ENCODE data around the gene GTF2IRD1. TPM values are rescaled to one million over a fixed set of nuclear protein-coding genes. Genes with fewer than 3 reads are reported as not detected.
"Not testable (repeated sequence)": the region's sequence is repeated elsewhere in the genome, so short reads cannot be mapped to it uniquely, and the experiment has no call there.

GTF2IRD1 gene
- total RNA-seq, 2 donors from 2014 or later: 14.7 to 17.0 TPM

DNA sequence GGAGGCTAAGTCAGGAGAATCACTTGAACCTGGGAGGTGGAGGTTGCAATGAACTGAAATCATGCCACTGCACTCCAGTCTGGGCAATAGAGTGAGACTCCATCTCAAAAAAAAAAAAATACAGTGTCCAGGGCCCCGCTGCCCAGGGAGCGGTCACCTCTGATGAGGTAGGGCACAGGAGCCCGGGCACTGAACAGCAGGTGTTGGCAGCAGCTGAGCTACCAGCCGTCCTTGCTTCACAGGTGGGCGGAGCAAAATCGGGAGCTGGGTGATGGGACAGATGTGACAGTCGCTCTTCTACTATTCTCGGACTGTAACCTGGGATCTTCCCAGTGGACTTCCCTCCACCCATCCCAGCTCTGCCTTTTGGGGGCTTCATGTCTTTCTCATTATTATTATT, 49.4 kb downstream of the GTF2IRD1 start:
- intact Hi-C loops (cut with DNase I): no loop called here
- DNase-seq (ENCODE audit: low spot score): no peak

DNA sequence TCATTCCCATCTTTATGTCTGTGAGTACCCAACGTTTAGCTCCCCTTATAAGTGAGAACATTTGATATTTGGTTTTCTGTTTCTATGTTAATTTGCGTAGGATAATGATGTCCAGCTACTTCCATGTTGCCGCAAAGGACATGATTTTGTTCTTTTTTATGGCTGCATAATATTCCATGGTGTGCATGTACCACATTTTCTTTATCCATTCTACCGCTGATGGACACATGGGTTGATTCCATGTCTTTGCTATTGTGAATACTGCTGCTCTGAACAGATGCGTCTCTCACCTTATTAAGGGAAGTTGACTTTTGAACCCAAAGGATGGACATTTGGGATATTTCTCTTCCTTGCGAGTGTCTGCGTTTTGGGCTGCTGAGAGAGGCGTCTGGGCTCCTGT, 50.2 kb downstream of the GTF2IRD1 start:
- no peak for DNase-seq (ENCODE audit: low spot score)
- intact Hi-C loops (cut with DNase I): no loop called here

DNA sequence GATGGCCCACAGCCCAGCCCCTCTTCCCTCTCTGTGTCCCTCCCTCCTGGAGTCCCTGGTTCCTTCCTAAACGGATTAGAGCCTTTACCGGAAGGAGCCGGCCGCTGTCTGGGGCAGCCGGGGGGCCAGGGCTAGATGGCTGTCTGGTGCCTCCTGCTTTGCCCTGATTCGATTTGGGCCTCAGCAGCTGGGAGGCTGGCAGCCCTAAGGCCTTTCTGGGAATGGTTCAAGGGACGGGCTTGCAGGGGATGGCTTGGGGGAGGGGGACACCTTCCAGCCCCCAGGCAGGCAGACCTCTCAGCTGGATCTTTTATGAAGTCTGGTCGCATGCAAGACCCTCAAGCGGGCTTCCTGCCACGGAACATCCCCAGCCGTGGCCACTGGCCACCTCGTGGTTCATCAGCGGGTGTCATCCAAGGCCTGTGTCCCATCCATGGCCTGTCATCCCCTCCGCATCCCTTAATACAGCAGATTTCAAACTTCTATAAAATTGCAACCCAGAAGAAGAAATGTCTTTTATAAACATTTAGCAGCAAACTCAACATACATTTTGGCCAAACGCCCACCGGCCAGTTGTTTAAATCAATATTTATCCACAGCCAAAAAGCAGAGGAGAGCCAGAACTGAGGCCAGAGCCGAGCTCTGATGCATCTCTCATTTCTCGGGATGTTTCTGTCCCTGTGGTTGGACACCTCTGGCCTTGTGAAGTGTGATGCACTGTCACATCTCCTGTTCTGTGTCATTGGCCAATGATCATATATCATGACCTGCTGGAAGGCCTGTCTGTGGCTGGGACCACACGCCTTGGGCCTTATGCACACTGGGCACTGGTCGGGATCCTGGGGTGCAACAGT, 52.0 kb downstream of the GTF2IRD1 start:
- DNase-seq (ENCODE audit: low spot score): no peak
- intact Hi-C loops (cut with DNase I): no loop called here

GRCh38 chr7:74506325-74506724, 52.6 kb downstream of the GTF2IRD1 start:
- DNase-seq (ENCODE audit: low spot score): no peak

GRCh38 chr7:74507538-74508319, 54.0 kb downstream of the GTF2IRD1 start:
- no peak for DNase-seq (ENCODE audit: low spot score)
- intact Hi-C loops (cut with DNase I): no loop called here

More at GRCh38 chr7:74506325-74506724, 52.6 kb downstream of the GTF2IRD1 start:
- intact Hi-C loops (cut with DNase I): no loop called here

- DNase-seq (ENCODE audit: low spot score); intact Hi-C loops (cut with DNase I): not testable (repeated sequence)
Measured at GRCh38 chr7:74509453-74509852, 55.7 kb downstream of the GTF2IRD1 start.

- DNase-seq (ENCODE audit: low spot score): no peak
Measured at GRCh38 chr7:74511345-74511744, 57.6 kb downstream of the GTF2IRD1 start.

GRCh38 chr7:74512762-74513161, 59.1 kb downstream of the GTF2IRD1 start:
- intact Hi-C loops (cut with DNase I): no loop called here
- DNase-seq (ENCODE audit: low spot score): no peak

More at GRCh38 chr7:74511345-74511744, 57.6 kb downstream of the GTF2IRD1 start:
- intact Hi-C loops (cut with DNase I): no loop called here

DNA sequence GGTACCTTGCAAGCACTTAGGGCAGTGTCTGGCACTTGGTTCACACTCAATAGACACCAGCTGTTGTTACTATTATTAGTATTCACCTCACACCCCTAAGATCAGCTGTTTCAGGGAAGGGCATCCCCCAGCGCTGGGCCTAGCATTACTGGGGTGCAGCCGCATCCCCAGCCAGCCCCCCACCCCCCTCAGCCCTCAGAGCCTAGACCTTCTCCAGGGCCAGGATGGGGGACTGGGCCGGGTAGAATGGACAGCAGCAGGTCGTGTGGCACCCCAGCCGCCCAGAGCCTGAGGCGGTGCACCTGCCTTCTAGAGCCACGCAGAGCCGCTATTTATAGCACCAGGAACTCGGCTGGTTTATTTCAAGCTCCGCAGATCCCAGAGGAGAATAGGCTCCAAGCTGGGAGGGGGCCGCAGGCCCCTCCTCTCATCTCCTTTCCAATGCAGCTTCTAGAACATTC, 60.5 kb downstream of the GTF2IRD1 start:
- DNase-seq (ENCODE audit: low spot score): no peak
- intact Hi-C loops (cut with DNase I): no loop called here

GRCh38 chr7:74515276-74515675, 61.6 kb downstream of the GTF2IRD1 start:
- DNase-seq (ENCODE audit: low spot score): no peak
- intact Hi-C loops (cut with DNase I): no loop called here

- intact Hi-C loops (cut with DNase I): no loop called here
- no peak for DNase-seq (ENCODE audit: low spot score)
Measured at GRCh38 chr7:74516214-74516613, 62.5 kb downstream of the GTF2IRD1 start.

GRCh38 chr7:74518041-74518440, 64.3 kb downstream of the GTF2IRD1 start:
- no peak for DNase-seq (ENCODE audit: low spot score)
- intact Hi-C loops (cut with DNase I): no loop called here

GRCh38 chr7:74518654-74519053, 64.9 kb downstream of the GTF2IRD1 start:
- intact Hi-C loops (cut with DNase I): no loop called here
- no peak for DNase-seq (ENCODE audit: low spot score)

GRCh38 chr7:74519395-74519794, 65.7 kb downstream of the GTF2IRD1 start:
- no peak for DNase-seq (ENCODE audit: low spot score)
- intact Hi-C loops (cut with DNase I): no loop called here

DNA sequence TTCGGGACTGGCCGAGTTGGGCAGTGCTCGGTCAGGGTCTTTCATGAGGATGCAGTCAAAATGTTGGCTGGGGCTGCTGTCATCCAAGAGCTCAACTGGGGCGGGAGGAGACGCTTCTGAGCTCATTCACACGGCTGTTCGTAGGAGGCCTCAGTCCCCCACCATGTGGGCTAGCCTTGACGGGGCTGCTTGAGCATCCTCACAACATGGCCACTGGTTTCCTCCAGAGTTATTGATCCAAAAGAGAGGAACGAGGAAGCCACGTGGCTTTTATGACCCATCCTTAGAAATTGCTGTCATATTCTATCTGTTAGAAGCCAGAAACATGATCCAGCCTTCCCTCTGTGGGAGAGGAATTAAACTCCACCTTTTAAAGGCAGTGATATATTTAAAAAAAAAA, 68.1 kb downstream of the GTF2IRD1 start:
- DNase-seq (ENCODE audit: low spot score): no peak
- intact Hi-C loops (cut with DNase I): loop anchor here in 1 of 2 donors (10.0 kb wide), 1 partner anchor 307 kb away; the partner anchor contains the start of gene LAT2

GRCh38 chr7:74522281-74522905, 68.7 kb downstream of the GTF2IRD1 start:
- DNase-seq (ENCODE audit: low spot score): no peak
- intact Hi-C loops (cut with DNase I): loop anchor here in 1 of 2 donors (10.0 kb wide), 1 partner anchor 308 kb away; the partner anchor contains the start of gene LAT2

GRCh38 chr7:74523015-74523414, 69.3 kb downstream of the GTF2IRD1 start:
- intact Hi-C loops (cut with DNase I): loop anchor here in 1 of 2 donors (10.0 kb wide), 1 partner anchor 308 kb away; the partner anchor contains the start of gene LAT2
- no peak for DNase-seq (ENCODE audit: low spot score)

DNA sequence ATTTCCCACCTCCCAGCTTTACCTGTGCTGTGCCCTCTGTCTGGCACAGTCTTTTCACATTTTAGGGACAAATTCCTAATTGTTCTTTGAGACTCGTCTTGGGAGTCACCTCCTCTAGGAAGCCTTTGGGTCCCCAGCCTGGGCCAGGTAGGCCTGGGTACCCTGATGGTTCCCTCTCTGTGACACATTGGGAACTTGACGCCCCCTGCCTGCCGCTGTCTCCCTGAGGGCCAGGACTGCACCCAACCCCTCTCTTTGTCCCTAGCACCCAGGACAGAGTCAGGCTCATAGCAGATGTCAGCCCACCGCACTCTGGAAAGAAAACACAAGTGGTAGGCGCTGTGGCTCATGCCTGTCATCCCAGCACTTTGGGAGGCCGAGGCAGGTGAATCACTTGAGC, 71.4 kb downstream of the GTF2IRD1 start:
- DNase-seq (ENCODE audit: low spot score): no peak
- intact Hi-C loops (cut with DNase I): loop anchor here in 1 of 2 donors (10.0 kb wide), 1 partner anchor 310 kb away; the partner anchor contains the start of gene LAT2

- no peak for DNase-seq (ENCODE audit: low spot score)
- intact Hi-C loops (cut with DNase I): loop anchor here in 1 of 2 donors (10.0 kb wide), 1 partner anchor 311 kb away; the partner anchor contains the start of gene LAT2
Measured at GRCh38 chr7:74525881-74526280, 72.2 kb downstream of the GTF2IRD1 start.

All from posterior vena cava (tissue), 2 donors.